Left ventricle myocardium superior (tissue), 1 donor: Measurements from ENCODE around the gene AKTIP. TPM values are rescaled to one million over a fixed set of nuclear protein-coding genes. Genes with fewer than 3 reads are reported as not detected.
"Not testable (repeated sequence)": the region's sequence is repeated elsewhere in the genome, so short reads cannot be mapped to it uniquely, and the experiment has no call there.

Experiments used
- ATAC-seq: fragments of 200-7000 bp; cut with Tn5 transposase; one replicate; pipeline ENCODE4 v1.9.1; 2020; ENCODE audit warnings: mild to moderate bottlenecking, moderate library complexity
- DNase-seq: peaks from one replicate; pipeline ENCODE4 v3.0.0-alpha.2; 2020
- intact Hi-C: fragments of 100-400 bp; cut with micrococcal nuclease; formaldehyde crosslinking; loops from one replicate; pipeline ENCODE4 v1.11.0; 2022
- long read RNA-seq: library from polyadenylated mRNA; unstranded; transcript quantifications from one replicate; pipeline ENCODE4 v2.0.0, GENCODE V29; 2021
- total RNA-seq: library from RNA; stranded (reverse); fragmentation: NEBNext Ultra II Directional; extraction: Animal tissue kit (Norgen Biotek cat#: 25700); gene quantifications from one replicate; pipeline ENCODE4 v1.2.1, GENCODE V29; 2021
- donor health status: DM: no; HTN: yes; CAD: no; lungs with severe emphysema.

Gene AKTIP
- total RNA-seq, result 89.9 TPM
- long read RNA-seq, transcript AKTIP-202 (10 exons, 2,426 nt), result major isoform, 20 of 141 reads
- long read RNA-seq, partial matches to known transcripts, result 1 of 141 reads
- long read RNA-seq, other reads (novel, unspliced or antisense), result 120 of 141 reads

- intact Hi-C loops, result no loop called here
- DNase-seq (no peak), ATAC-seq (peak; percentile 40)
These were observed at the start of gene AKTIP for GRCh38 chr16:53502331-53503269. AKTIP (minus strand) TSS chr16:53503209; CDS start chr16:53500259, 2,950 bp downstream.

GRCh38 chr16:53549970-53550690 lies 47.1 kb upstream of the AKTIP start:
- intact Hi-C loops, result no loop called here
- DNase-seq (peak; percentile 47), ATAC-seq (peak; percentile 95)

GRCh38 chr16:53546988-53547391 lies 44.0 kb upstream of the AKTIP start:
- intact Hi-C loops, result no loop called here
- ATAC-seq, result no peak
- DNase-seq, result no peak

GRCh38 chr16:53545433-53545832 lies 42.4 kb upstream of the AKTIP start:
- intact Hi-C loops, result no loop called here
- DNase-seq (no peak), ATAC-seq (no peak)

GRCh38 chr16:53542283-53542682 lies 39.3 kb upstream of the AKTIP start:
- ATAC-seq, result no peak
- intact Hi-C loops, result no loop called here
- DNase-seq, result no peak

- ATAC-seq (no peak), DNase-seq (no peak)
- intact Hi-C loops, result no loop called here
These were observed 38.3 kb upstream of the AKTIP start for GRCh38 chr16:53541326-53541725.

GRCh38 chr16:53539759-53540718 lies 37.0 kb upstream of the AKTIP start:
- intact Hi-C loops, ATAC-seq, DNase-seq: not testable (repeated sequence)

GRCh38 chr16:53539346-53539745 lies 36.3 kb upstream of the AKTIP start:
- ATAC-seq, intact Hi-C loops, DNase-seq: not testable (repeated sequence)

- intact Hi-C loops, result no loop called here
- no peak for DNase-seq
These were observed 34.6 kb upstream of the AKTIP start for GRCh38 chr16:53537626-53538025.

GRCh38 chr16:53534206-53534605 lies 31.2 kb upstream of the AKTIP start:
- DNase-seq (no peak), ATAC-seq (no peak)
- intact Hi-C loops, result no loop called here

More at GRCh38 chr16:53537626-53538025, 34.6 kb upstream of the AKTIP start:
- ATAC-seq, result no peak

- intact Hi-C loops, result no loop called here
- ATAC-seq (no peak), DNase-seq (no peak)
These were observed 27.7 kb upstream of the AKTIP start for GRCh38 chr16:53530741-53531140.

- intact Hi-C loops, result no loop called here
- no peak for DNase-seq
- no peak for ATAC-seq
These were observed 27.0 kb upstream of the AKTIP start for GRCh38 chr16:53530046-53530445.

- intact Hi-C loops, result no loop called here
- ATAC-seq (no peak), DNase-seq (no peak)
These were observed 26.5 kb upstream of the AKTIP start for GRCh38 chr16:53529513-53529912.

- ATAC-seq (no peak), DNase-seq (no peak)
- intact Hi-C loops, result no loop called here
These were observed 25.8 kb upstream of the AKTIP start for GRCh38 chr16:53528797-53529196.

- ATAC-seq (no peak), DNase-seq (no peak)
- intact Hi-C loops, result no loop called here
These were observed 21.1 kb upstream of the AKTIP start for GRCh38 chr16:53523971-53524548.

- ATAC-seq (no peak), DNase-seq (no peak)
- intact Hi-C loops, result no loop called here
These were observed 20.3 kb upstream of the AKTIP start for GRCh38 chr16:53523126-53523804.

GRCh38 chr16:53519417-53520091 lies 16.5 kb upstream of the AKTIP start:
- DNase-seq, result no peak
- intact Hi-C loops, result no loop called here
- no peak for ATAC-seq
